Lower lobe of right lung (tissue), 2 donors: ENCODE measurements around the gene HHIPL1. TPM values are rescaled to one million over a fixed set of nuclear protein-coding genes. Genes with fewer than 3 reads are reported as not detected.

Experiments
- ATAC-seq, 2 donors: fragments of 200-7000 bp; cut with Tn5 transposase; one replicate each; pipeline ENCODE4 v1.9.1; 2020 to 2022; ENCODE audit warnings: mild to moderate bottlenecking in 2 of 2, moderate library complexity in 2 of 2
- DNase-seq: peaks from one replicate; pipeline ENCODE4 v3.0.0-alpha.2; 2020
- H3K27ac ChIP-seq: fragments of 200-600 bp; one replicate; pipeline ENCODE4 v1.8.0; 2022
- H3K27me3 ChIP-seq: fragments of 200-600 bp; one replicate; pipeline ENCODE4 v1.8.0; 2022; ENCODE audit warnings: low read depth
- H3K36me3 ChIP-seq: fragments of 200-600 bp; one replicate; pipeline ENCODE4 v1.8.0; 2022; ENCODE audit warnings: mild to moderate bottlenecking
- H3K4me1 ChIP-seq: fragments of 200-600 bp; one replicate; pipeline ENCODE4 v1.8.0; 2022
- H3K4me3 ChIP-seq: fragments of 200-600 bp; one replicate; pipeline ENCODE4 v1.8.0; 2022; ENCODE audit warnings: mild to moderate bottlenecking
- H3K9me3 ChIP-seq: fragments of 200-600 bp; one replicate; pipeline ENCODE4 v1.8.0; 2022
- intact Hi-C: fragments of 100-400 bp; cut with DNase I; formaldehyde crosslinking; loops from one replicate; pipeline ENCODE4 v1.11.0; 2022
- total RNA-seq: library from RNA; stranded (reverse); fragmentation: NEBNext Ultra II Directional; extraction: Animal tissue kit (Norgen Biotek cat#: 25700); gene quantifications from one replicate; pipeline ENCODE4 v1.2.1, GENCODE V29; 2021
- TF ChIP-seq, protein P1 (sequence below): fragments of 200-600 bp; IDR thresholded peaks from one replicate; pipeline ENCODE4 v1.8.0; 2022; ENCODE audit warnings: antibody characterized with exemption, mild to moderate bottlenecking
- donor health status: DM: no; HTN: yes; CAD: no; lungs with severe emphysema.

The HHIPL1 gene
- total RNA-seq, 1 donor from 2014 or later, result 1.6 TPM

DNA sequence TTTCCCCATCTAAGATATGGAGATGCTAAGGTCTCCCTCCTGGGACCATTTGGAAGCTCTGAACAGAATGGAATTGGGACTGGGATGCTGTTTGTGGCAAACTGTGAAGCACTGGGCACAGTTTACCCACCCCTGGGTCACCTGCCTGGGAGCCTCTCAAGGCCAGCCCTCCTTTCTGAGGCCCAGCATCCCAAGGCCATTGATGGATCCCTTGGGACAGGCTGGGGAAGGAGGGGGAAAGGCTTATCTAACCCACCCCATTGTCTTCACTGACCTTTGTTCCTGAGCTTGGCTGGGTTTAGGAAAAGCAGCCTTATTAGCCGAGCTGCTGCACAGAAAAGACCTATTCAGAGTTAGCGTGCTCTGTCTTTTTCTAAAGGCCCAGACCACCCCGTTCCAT, 46.2 kb upstream of the HHIPL1 start:
- TF ChIP-seq, protein P1, sequence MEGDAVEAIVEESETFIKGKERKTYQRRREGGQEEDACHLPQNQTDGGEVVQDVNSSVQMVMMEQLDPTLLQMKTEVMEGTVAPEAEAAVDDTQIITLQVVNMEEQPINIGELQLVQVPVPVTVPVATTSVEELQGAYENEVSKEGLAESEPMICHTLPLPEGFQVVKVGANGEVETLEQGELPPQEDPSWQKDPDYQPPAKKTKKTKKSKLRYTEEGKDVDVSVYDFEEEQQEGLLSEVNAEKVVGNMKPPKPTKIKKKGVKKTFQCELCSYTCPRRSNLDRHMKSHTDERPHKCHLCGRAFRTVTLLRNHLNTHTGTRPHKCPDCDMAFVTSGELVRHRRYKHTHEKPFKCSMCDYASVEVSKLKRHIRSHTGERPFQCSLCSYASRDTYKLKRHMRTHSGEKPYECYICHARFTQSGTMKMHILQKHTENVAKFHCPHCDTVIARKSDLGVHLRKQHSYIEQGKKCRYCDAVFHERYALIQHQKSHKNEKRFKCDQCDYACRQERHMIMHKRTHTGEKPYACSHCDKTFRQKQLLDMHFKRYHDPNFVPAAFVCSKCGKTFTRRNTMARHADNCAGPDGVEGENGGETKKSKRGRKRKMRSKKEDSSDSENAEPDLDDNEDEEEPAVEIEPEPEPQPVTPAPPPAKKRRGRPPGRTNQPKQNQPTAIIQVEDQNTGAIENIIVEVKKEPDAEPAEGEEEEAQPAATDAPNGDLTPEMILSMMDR, result no peak
- Histone ChIP-seq H3K4me1 (peaks cover 86% of the 10 kb centered on the region), H3K27me3 (no peaks in the 10 kb centered on the region), H3K36me3 (no peaks in the 10 kb centered on the region), H3K9me3 (no peaks in the 10 kb centered on the region), H3K4me3 (no peak overlapping the region), H3K27ac (no peak overlapping the region)
- intact Hi-C loops, result no loop called here
- no peak for ATAC-seq
- no peak for DNase-seq

DNA sequence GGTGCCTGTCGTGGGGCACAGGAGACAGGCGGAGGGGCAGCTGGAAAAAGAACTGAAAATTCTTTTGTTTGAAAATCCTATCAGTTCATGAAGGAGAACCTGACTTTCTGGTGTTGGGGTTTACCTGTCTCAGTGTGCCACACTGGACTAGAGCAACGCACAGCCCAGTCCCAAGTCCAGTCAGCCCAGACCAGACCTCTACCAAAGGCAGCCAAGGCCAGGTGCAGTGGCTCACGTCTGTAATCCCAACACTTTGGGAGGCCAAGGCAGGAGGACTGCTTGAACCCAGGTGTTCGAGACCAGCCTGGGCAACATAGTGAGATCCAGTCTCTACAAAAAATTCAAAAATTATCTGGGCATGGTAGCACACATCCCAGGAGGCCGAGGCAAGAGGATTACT, 45.5 kb upstream of the HHIPL1 start:
- no peak for ATAC-seq
- Histone ChIP-seq H3K36me3 (no peaks in the 10 kb centered on the region), H3K4me3 (no peak overlapping the region), H3K27ac (no peak overlapping the region), H3K9me3 (no peaks in the 10 kb centered on the region), H3K27me3 (no peaks in the 10 kb centered on the region), H3K4me1 (peaks cover 80% of the 10 kb centered on the region)
- TF ChIP-seq, protein P1, result no peak
- intact Hi-C loops, result no loop called here
- DNase-seq, result no peak

DNA sequence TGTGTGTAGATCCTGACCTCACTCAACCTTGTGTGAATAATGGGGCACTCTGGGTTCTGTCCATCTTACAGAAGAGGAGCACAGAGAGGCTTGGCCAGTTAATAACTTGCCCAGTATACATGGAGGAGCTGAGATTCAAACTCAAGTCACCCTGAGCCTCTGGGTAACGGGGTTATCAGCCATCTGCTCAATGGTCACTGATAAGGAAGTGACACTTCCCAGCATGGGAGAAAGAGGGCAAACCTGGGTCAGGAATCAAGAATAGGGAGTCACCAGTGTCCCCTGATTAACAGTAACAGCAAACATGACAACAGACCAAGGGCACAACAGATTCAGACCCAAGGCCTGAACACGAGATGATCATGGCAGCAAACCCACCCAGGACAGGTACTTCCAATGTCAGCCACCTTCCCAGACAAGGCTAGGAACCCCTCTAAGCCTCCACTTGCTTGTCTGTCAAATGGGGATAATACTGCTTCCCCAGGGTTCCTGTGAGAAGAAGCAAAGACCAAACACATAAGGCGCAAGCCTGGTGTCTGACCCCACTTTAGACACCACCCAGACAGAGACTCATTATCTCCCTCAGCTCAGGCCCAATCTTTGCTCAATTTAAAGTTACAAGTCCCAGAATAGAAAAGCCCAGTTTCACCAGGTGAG, 44.6 kb upstream of the HHIPL1 start:
- H3K27me3 ChIP-seq, result peaks cover 6% of the 10 kb centered on the region
- TF ChIP-seq, protein P1, result no peak
- H3K36me3 ChIP-seq, result no peaks in the 10 kb centered on the region
- peaks cover 72% of the 10 kb centered on the region for H3K4me1 ChIP-seq
- ATAC-seq, result no peak
- peak overlapping the region; percentile 78 for H3K27ac ChIP-seq
- intact Hi-C loops, result no loop called here
- no peaks in the 10 kb centered on the region for H3K9me3 ChIP-seq
- no peak overlapping the region for H3K4me3 ChIP-seq
- DNase-seq, result no peak

DNA sequence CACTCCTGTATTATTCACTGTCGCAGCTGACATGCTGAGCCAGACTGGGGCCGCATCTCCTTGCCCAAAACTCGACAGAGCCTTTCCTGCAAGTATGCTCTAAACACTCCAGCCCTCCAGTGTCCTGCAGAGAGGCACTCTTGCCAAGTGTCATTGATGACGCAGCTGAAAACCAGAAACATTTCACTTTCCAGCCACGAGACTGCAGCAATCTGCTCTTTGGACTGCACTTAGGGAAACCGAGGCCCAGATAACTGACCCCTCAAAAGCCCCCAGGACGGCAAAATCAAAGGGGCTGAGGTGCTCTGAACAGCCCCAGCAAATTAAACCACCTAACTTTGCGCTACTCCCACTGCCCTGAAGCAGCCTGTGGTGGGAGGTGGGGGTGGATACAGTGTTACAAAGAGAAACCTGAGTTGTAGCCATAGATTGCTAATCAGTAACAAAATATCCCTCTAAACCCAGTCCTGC, 43.5 kb upstream of the HHIPL1 start:
- Histone ChIP-seq H3K27ac (peak overlapping the region; percentile 78), H3K4me1 (peaks cover 72% of the 10 kb centered on the region), H3K36me3 (no peaks in the 10 kb centered on the region), H3K9me3 (no peaks in the 10 kb centered on the region), H3K27me3 (peaks cover 6% of the 10 kb centered on the region), H3K4me3 (peak overlapping the region; percentile 89)
- TF ChIP-seq, protein P1, result no peak
- intact Hi-C loops, result no loop called here
- no peak for DNase-seq
- peak in 1 of 2 donors; percentile 34 for ATAC-seq

DNA sequence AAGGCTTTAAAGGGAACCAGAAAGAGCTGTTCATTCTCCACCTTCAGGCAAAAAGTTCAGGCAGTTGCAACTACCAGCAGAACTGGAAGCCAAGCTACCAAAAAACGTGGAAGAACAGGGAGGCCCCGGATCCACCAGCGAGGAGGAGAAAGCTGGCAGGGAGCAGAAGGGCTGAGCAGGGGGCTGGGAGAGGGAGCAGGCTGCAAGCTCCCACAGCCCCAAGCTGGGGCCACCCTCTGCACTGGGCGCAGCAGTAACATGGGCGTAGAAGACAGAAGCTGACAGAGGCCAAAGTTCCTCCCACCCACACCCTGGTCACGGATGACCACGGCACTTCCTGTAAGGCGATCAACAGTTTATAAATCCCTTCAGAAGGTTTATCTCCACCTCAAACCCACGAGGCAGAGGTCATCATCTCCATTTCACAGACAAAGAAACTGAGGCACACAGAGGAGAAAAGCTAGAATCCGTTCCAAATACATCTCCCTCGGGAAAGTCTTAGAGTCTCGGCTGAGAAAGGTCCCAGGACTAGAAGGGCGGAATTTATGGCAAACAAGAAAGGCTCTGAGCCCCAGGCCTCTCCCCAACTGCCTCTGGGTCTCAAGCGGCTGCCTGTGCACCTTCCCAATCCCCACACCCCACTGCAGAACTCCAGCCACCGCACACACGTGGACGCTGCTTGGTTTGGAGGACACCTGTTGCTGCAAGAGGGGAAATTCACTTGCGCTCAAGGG, 42.7 kb upstream of the HHIPL1 start:
- Histone ChIP-seq H3K9me3 (no peaks in the 10 kb centered on the region), H3K27me3 (peaks cover 6% of the 10 kb centered on the region), H3K36me3 (no peaks in the 10 kb centered on the region), H3K4me3 (peak overlapping the region; percentile 89), H3K27ac (peak overlapping the region; percentile 78), H3K4me1 (peaks cover 65% of the 10 kb centered on the region)
- TF ChIP-seq, protein P1, result no peak
- peak; percentile 69 for DNase-seq
- intact Hi-C loops, result no loop called here
- peak in 1 of 2 donors; percentile 13 for ATAC-seq
